ENCODE results near the gene EIPR1.

GRCh38 chr2:3279236-3279960, 98.2 kb downstream of the EIPR1 start:
- TF ChIP-seq POLR2AphosphoS5 (IDR thresholded peaks at IDR 0.05; ENCODE audit: borderline replicate concordance, low read depth, low read length) (no peak), EZH2 (IDR thresholded peaks at IDR 0.05) (no peak)

All from SK-N-MC (cell line).